Fibroblast of skin of right quadriceps (primary cell): Measurements from ENCODE around the gene GLI3.

ENCODE experiments used
- DNase-seq: peaks from one replicate; pipeline ENCODE4 v3.0.0-alpha.2; 2013

Gene GLI3

GRCh38 chr7:42170724-42171123 is 66.3 kb downstream of the GLI3 start:
- DNase-seq = peak; percentile 60

GRCh38 chr7:42168512-42168911 is 68.5 kb downstream of the GLI3 start:
- no peak for DNase-seq

GRCh38 chr7:42167631-42168236 is 69.3 kb downstream of the GLI3 start:
- DNase-seq = no peak

GRCh38 chr7:42167206-42167605 is 69.8 kb downstream of the GLI3 start:
- peak; percentile 27 for DNase-seq

GRCh38 chr7:42164881-42165428 is 72.1 kb downstream of the GLI3 start:
- no peak for DNase-seq

GRCh38 chr7:42162560-42163325 is 74.3 kb downstream of the GLI3 start:
- no peak for DNase-seq

GRCh38 chr7:42161719-42162118 is 75.3 kb downstream of the GLI3 start:
- DNase-seq = no peak

- DNase-seq = no peak
These were observed 75.9 kb downstream of the GLI3 start for GRCh38 chr7:42161110-42161509.

- DNase-seq = no peak
These were observed 77.9 kb downstream of the GLI3 start for GRCh38 chr7:42159130-42159529.

- no peak for DNase-seq
These were observed 79.9 kb downstream of the GLI3 start for GRCh38 chr7:42156967-42157721.

- DNase-seq = peak; percentile 84
These were observed 80.6 kb downstream of the GLI3 start for GRCh38 chr7:42156291-42156865.

GRCh38 chr7:42155584-42156290 is 81.3 kb downstream of the GLI3 start:
- DNase-seq = no peak

GRCh38 chr7:42154173-42154572 is 82.8 kb downstream of the GLI3 start:
- DNase-seq = no peak

- no peak for DNase-seq
These were observed 84.4 kb downstream of the GLI3 start for GRCh38 chr7:42152329-42153205.

GRCh38 chr7:42151309-42151708 is 85.7 kb downstream of the GLI3 start:
- peak; percentile 22 for DNase-seq

GRCh38 chr7:42145539-42145938 is 91.5 kb downstream of the GLI3 start:
- DNase-seq = no peak

GRCh38 chr7:42144604-42145003 is 92.4 kb downstream of the GLI3 start:
- DNase-seq = peak; percentile 87

GRCh38 chr7:42143711-42144600 is 93.1 kb downstream of the GLI3 start:
- DNase-seq = peak; percentile 83

GRCh38 chr7:42142089-42142488 is 94.9 kb downstream of the GLI3 start:
- DNase-seq = no peak

GRCh38 chr7:42139751-42140150 is 97.3 kb downstream of the GLI3 start:
- DNase-seq = no peak
